Fibroblast of the conjunctiva (primary cell): Measurements from ENCODE around the gene HEXD.
"Not testable (repeated sequence)": the region's sequence is repeated elsewhere in the genome, so short reads cannot be mapped to it uniquely, and the experiment has no call there.

Experiments
- DNase-seq: peaks from one replicate; pipeline ENCODE4 v3.0.0-alpha.2; 2010; ENCODE audit warnings: low read depth

The HEXD gene

DNA sequence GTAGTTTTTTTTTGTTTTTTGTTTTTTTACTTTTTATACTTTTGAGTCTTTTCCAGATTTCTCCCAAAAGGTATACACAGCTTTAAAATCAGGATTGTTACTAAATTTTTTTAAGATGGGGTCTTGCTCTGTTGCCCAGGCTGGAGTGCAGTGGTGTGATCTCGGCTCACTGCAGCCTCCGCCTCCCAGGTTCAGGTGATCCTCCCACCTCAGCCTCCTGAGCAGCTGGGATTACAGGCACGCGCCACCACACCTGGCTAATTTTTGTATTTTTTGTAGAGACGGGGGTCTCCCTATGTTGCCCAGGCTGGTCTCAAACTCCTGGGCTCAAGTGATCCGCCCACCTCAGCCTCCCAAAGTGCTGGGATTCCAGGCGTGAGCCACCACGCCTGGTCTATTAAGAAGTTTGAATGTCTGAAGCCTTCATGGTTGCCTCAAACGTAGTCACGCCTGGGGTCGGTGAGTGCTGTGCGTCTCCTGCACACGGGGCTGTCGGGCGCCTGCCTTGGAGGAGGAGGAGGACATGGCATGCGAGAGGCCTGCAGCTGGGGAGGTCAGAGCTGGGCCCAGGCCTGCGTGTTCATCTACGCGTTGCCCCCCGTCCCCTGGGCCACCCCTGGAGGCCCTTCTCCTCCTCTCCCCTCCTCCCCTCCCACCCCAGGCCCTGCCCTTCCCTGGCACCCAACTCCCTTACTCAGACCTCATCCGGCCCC is 35.8 kb upstream of the HEXD start:
- not testable (repeated sequence) for DNase-seq

DNA sequence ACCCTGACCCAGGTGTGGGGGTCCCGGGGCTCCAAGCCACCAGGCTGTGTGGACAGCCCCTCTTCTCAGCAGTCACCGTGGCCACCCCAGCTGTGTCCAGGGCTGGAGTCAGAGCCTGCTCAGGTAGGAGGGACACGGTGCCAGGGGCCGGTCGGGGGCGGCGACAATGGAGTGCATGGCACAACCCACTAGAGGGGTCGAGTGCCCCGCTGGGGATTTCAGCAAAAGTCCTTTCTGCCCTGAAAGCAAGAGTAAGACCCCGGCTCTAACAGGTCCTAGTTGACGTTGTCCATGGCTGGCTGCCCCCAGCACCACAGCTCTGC is 35.3 kb upstream of the HEXD start:
- no peak for DNase-seq

DNA sequence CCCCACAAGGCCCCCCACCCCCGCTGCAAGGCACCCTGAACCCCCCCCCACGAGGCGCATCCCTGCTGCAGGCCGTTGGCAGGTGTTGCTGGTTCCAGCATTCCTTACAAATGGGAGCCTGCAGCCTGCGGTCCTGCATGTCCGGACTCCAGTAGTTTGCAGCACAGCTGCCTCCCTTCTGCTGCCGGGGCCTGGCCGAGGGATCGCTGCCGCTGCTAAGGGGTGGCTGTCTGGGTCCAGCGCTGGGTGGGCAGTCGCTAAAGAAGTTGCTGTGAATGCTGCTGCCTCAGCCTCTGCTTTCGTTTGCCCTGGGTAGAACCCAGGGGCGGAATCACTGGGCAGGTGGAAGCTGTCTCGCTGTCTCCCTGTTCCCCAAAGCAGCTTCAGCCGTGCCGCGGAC is 34.7 kb upstream of the HEXD start:
- no peak for DNase-seq

DNA sequence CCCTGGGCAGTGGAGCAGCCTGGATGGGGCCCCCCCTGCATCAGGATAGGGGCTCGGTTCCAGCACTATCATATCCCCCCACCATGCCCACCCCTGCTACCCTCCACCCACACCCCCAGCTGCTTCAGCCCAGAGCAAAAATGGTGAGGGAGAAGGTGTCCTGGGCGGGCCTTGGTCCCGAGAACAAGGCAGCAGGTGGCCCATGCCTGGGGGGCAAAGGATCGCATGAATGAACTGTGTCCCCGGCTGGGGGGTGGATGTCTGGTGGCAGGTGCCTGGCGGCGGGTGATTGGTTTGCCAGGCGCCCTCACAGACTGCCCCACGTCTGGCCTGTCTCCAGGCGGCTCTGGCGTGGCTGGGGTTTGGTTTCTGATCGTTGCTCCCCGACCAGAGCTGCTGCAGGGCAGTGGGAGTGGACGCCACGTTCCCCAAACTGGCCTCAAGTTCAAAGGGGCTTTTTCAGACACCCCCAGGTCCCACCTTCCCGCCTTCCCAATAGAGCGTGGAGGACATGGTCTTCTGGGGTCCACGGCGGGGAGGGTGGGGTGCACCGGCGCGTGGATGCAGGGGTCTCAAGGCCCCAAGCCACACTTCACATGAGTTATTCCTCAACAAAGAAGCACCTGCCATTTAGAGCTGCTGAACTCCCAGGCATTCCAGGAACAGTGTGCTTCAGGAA is 34.0 kb upstream of the HEXD start:
- DNase-seq = no peak

GRCh38 chr17:82384730-82385481 is 33.2 kb upstream of the HEXD start:
- no peak for DNase-seq

DNA sequence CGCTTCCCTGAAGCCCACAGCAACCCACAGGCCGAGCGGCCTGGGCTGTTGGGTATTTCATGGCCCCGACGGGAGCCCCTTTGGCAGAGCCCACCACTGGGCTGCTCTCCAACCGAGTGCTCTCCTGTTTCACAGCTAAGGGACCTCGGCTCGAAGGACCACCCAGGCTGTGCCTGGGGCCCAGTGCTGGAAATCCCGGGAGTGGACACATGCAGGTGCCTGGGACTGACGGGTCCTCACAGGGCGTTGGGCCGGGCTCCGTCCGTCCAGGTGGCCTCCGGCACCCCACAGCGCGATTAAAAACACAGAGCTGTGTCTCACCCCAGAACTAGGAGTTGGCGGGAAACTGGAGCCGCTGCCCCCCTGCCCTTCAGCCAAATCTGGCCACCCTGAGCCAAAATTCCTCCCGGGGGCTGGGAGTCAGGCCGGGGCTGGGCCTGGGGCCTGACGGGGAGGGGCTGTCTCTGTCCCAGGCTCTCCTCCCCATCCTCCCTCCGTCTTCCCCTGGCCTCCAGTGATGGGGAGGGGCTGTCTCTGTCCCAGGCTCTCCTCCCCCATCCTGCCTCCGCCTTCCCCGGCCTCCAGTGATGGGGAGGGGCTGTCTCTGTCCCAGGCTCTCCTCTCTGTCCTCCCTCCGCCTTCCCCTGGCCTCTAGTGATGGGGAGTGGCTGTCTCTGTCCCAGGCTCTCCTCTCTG is 32.4 kb upstream of the HEXD start:
- no peak for DNase-seq

- DNase-seq = no peak
Observed at GRCh38 chr17:82386255-82386831, 31.8 kb upstream of the HEXD start.

DNA sequence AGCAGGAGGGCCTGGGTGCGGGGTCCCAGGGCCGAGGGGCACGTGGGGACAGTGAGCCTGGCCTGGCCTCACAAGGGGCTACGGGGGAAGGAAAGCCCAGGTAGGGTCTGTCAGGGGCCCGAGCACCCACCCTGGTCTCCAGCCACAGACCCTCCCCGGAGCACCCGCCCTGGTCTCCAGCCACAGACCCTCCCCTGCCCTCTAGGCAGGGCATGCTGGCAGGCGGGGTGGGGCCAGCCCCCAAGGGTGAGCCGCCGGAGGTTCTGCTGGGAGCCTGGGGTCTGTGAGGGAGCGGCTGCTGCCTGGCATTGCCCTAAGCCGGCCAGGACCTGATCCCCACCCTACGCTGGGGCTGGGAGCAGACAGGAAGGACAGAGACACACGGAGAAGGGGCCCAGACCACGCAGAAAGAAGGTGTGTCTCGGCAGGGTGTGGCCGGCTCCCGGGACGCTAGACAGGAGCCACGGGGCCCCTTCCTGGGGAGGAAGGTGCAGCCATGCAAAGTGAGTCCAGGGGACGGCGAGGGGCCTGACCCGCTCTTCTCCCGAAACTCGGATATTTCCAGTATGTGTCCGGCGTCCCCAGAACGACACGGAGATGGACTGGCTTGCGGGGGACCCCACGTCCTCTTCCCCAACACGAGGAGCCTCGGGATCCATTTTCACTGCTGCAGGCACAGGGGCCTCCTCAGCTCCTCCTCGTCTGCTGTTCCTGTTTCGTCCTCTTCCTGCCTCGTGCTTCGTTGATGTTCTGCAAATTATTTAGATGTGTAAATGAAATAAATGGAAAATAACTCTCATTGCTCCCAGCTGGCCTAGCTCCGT is 31.1 kb upstream of the HEXD start:
- no peak for DNase-seq

DNA sequence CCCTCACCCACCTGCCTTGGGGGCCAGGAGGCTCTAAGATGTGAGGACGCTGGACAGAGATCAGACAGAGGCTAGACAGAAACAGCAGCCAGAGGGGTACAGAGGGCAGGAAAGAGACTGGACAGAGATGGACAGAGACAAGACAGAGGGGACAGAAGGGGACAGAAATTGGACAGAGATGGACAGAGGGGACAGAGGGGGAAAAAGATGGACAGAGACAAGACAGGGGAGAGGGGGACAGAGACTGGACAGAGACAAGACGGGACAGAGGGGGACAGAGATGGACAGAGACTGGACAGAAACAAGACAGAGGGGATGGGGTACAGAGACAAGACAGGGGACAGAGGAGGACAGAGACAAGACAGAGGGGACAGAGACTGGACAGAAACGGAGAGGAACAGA is 30.4 kb upstream of the HEXD start:
- no peak for DNase-seq

DNA sequence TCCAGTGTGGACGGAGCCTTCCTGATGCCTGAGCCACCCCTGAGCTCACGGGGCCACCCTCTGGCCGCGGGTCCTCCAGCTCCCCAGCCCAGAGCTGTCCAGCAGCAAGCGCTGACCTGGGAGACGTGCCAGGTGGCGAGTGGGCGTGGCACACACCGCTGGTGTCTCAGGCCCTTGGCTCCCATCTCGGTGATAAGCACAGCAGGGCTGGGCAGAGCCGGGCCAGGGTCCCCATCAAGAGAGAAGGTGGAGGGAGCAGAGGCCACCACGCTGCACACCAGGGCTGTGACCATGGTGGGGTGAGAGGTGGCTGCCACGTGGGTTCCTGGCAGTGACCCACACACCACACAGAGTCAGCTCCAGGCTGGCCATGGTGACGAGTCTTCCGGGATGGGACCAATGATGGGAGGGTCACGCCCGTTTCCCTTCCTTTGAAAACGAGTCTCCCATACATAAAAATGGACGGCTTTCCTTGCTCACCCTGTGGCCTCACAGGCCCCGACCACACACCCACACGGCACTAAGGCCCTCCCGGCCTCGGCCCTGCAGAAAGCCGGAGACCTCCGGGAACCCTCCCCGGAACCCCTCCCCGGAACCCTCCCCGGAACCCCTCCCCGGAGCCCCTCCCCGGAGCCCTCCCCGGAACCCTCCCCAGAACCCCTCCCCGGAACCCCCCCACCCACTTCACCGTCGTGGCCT is 29.8 kb upstream of the HEXD start:
- no peak for DNase-seq

- no peak for DNase-seq
Observed at GRCh38 chr17:82388922-82389283, 29.2 kb upstream of the HEXD start.

GRCh38 chr17:82389379-82389778 is 28.8 kb upstream of the HEXD start:
- no peak for DNase-seq

GRCh38 chr17:82390015-82390859 is 27.9 kb upstream of the HEXD start:
- DNase-seq = no peak

DNA sequence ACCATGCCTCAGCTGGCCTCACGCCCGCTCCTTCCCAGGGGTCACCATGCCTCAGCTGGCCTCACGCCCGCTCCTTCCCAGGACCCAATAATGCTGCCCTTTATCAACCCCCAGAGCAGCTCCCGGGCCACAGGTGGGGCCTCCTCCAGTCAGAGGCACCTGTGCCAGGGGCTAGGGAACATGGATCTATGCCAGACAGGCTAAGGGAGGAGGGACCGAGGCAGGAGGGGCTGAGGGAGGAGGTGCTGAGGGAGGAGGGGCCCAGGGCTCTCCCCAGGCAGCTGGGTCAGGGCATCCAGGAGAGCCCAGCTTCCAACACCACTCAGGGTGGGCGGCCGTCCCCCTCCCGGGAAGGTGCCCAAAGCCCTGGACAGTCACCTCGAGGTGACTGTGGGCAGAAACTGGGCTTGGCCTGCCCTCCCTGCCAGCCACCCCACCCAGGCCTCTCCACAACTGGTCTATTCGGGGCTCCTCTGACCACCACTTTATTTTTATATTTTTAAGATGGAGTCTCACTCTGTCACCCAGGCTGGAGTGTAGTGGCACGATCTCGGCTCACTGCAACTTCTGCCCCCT is 27.2 kb upstream of the HEXD start:
- DNase-seq = no peak

DNA sequence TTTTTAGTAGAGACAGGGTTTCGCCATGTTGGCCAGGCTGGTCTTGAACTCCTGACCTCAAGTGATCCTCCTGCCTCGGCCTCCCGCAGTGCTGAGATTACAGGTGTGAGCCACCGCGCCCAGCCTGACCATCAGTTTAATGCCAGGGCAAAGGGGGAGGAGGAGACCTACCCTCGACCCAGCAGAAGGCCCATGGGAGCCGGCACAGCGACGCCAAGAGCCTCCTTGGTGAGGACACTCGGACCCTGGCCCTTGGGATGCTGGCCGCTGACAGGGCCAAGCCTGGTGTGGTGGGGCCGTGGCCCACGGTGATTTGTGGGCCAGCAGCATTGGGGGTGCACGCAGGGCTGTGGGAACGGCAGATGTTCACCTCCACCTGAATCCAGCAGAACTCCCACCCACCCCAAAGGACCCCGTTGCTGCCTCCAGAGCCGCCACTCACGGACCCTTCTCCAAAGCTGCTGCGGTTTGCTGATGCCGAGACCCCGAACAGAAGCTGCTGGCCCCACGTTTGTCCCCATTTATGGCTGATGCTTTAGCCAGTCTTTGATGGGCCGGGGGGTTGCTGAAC is 26.6 kb upstream of the HEXD start:
- DNase-seq = no peak

DNA sequence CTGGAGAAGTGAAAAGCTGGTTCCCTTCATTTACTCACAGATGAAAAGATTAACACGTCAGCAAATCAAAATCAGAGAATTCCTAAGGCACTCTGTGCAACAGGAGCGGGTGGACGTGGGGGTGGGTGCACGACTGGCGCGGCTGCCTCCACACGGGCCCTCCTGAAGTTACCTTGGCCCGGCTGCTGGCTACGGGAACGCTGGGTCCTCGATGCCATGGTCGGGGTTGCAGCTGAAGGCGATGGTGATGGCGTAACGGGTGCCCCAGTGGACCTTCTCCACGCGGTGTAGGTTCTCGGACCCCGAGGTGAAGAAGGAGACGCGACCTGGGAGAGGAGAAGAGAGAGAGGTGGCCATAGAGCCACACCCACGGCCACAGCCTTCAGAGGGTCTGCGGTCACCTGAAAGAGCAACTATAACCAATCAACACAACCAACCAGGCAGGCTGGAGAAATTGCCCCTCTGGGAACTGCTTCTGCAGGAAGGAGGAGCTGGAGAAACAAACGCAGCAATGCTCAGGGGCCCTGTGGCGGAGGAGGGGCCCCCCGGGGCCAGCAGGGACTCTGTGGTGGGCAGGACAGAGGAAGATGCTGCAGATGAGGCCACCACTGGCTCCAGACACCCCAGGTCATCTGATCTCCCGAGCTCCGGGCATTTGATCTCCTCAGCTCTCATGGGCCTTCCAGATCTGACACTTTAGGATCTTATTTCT is 25.8 kb upstream of the HEXD start:
- DNase-seq = no peak

- DNase-seq = no peak
Observed at GRCh38 chr17:82392941-82393340, 25.2 kb upstream of the HEXD start.

DNA sequence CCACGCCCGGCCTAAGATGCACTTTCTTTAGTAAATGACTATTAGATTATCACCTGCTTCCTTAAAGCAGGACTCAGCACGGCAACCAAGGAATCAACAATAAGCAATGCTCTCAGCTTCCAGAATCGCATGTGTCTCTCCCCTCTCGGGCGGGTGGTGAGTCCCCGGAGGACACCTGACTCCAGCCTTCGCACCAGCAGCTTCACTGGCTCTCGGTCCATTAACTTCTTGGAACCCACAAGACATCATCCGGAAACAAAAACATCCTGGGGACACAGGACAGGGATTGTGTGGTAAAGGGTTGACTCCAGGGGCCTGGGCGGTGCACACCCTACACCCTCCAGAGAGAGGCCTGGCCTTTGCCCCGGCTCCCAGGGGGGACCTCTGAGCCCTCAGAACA is 23.9 kb upstream of the HEXD start:
- no peak for DNase-seq
